HuH-7 (cell line): ENCODE data around the gene SYT15.
"Not testable (repeated sequence)": the region's sequence is repeated elsewhere in the genome, so short reads cannot be mapped to it uniquely, and the experiment has no call there.

Experiments used
- DNase-seq: peaks from one replicate; pipeline ENCODE4 v3.0.0; 2011; ENCODE audit warnings: low spot score

SYT15 gene

DNA sequence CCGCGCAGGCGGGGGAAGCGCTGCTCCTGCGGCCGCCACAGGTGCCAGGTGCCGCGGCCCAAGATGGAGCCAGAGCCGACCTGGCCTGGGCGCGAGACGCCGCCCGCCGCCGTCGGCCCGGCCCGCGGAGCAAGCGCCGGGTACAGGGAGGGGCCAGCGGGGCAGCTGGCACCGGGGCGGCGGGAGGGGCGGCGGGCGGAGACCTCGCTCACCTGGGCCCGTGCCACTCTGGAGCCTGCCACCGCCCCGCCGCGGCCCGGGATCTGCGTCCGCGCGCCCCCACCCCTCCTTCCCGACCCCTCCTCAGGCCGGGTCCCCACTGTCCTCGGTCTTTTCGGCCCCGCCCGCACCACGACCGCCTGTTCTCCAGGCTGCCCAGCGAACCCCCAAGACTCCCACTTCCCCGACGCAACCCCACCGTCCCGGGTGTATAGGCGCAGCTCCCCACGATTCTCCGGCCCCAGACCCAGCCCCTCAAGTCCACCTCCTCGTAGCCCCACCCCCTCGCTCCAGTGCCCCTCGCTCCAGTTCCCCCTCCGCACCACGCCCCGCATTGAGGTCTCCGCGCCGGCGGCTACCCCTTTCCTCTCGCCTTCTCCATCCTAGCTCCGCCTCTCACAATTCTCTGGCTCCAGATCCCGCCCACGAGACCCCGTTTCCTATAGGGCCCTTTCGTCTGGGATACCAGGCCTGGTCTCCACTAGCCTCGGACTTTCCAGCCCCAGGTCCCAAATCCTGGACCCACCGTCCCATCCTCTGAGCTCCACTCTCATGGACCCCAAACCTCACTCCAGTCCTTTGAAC is 22.2 kb upstream of the SYT15 start, which contains the start of gene GPRIN2:
TSS of gene GPRIN2 (minus strand) at position 144 of the 804 bp plus-strand sequence. CDS start 5,922 bp downstream, outside the sequence.
- DNase-seq, result no peak

DNA sequence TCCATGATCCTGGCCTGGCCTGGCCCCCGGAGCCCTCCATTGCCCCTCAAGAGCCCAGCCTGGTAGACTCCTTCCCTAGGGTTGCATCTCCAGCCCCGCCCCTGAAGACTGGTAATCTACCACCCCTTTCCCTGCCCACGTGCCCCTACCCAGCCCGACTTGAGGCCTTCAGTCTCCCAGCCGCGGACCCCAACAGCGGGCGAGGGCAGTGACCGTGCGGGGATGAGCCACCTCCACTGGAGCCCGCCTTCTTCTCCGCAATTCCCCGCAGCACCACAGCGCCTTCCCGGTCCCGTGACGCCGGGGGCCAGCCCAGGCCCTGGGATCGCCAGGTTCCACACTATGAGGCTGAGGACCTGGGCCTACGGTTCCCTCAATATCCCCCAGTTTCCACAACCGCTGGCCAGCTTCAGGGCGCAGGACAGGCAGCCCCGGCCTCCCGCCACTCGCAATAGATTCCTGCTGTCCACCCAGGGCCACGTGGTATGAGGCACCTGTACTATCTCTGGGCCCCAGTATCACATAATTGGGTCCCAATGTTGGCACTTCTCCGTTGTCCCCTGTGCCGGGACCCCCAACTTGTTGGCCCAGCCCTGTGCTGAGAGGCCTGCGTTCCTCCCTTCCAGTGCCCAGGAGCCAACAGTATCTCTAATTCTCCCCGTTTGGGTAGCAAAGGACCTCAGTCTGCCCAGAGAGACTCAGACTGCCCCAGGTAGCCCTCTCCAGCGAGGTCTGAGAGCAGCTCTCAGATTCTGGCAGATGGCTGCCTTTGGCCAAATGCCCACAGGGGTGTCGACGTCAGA is 21.4 kb upstream of the SYT15 start:
- DNase-seq, result no peak

DNA sequence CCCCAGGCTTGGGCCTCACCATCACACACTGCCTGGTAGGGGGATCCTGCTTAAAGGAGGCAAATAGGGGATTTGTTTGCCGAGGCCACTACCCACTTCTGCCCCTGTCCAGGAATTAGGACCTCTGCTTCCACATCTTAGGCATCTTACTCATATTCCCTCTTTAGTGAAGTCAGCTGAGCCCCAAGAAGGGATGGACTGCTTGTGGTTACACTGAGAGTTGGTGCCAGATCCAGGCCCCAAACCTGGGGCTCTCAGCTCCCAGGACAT is 20.9 kb upstream of the SYT15 start:
- no peak for DNase-seq

DNA sequence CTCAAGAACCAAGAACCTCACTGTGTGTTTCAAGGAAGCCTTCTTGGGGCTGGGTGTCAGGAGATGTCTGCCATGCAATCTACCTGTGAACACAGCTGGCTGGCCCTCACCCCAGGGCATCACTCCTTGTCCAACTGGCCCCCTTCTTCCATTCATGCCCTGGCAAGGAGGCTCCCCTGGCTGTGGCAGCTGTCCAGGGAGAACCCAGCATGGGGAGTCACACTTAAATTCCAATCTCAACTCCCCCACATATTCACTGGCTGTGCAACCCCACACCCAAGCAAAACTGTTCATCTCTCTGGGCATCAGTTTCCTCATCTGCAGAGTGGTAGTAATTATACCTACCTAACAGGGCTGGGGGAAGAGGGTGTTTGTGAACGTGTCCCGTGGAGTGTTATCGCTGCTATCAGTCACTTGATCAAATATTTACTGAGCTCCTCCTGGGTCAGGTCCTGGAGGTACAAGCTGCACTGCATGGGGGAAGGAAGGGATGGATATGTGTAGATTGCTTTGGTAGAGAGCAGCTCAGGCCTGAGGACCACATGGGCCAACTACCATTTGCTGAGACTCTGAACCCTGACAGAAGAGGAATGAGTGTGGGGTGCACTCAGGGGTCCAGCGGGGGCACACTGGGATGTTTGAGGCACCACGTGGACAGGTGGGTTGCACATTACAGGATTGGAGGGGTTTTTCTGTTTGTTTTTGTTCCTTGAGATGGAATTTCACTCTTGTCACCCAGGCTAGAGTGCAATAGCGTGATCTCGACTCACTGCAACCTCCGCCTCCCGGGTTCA is 20.3 kb upstream of the SYT15 start:
- peak; percentile 58 for DNase-seq

DNA sequence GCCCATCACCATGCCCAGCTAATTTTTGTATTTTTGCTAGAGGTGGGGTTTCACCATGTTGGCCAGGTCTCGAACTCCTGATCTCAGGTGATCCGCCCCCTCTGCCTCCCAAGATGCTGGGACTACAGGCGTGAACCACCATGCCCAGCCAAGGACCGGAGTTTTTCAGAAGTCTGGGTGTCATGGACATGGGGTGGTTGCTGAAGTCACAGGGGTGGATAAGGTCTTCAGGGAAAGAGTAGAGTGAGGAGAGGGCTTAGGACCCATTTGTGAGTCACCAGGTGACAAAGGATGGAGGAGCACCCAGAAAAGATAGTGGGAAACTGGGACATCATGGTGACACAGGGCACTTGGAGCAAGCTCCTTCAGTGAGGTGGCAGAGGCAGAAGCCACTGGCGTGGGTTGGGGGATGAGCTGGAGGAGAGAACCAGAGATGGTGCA is 19.7 kb upstream of the SYT15 start:
- no peak for DNase-seq

DNA sequence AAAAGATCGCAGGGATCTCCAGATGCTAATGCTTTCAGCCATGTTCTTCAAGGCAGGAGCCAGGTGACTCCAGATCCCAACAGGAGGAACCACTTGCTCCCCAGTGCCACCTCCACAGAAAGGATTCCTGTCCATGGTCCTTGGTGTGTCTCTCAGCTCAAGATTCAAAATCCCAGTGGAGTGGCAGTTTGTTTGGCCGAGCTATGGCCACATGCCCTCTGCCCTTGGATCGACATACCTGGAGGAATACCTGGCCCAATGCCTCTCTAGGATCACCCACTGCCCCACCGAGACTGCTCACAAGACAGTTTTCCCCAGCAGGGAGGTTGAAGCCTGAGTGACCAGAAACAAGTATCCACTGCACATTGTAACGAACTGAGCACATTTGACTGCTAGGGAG is 18.5 kb upstream of the SYT15 start:
- no peak for DNase-seq

DNA sequence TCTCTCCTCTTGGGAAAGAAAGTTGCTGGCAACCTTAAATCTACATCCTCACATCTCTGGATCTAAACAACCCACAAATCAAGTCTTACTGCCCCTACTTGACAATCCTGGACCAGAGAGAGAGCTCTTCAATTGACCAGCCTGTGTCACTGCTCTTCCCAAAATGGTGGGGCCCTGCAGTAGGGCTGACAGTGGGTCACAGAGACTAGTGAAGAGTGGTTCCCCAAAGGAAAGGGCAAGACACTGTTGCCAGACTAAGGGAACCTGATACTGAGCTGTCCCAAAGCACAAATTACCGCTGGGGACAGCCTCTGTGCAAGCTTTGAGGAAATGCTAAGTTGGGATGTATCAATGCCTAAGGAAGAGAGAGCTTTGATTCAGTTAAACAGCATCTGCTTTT is 18.0 kb upstream of the SYT15 start:
- no peak for DNase-seq

DNA sequence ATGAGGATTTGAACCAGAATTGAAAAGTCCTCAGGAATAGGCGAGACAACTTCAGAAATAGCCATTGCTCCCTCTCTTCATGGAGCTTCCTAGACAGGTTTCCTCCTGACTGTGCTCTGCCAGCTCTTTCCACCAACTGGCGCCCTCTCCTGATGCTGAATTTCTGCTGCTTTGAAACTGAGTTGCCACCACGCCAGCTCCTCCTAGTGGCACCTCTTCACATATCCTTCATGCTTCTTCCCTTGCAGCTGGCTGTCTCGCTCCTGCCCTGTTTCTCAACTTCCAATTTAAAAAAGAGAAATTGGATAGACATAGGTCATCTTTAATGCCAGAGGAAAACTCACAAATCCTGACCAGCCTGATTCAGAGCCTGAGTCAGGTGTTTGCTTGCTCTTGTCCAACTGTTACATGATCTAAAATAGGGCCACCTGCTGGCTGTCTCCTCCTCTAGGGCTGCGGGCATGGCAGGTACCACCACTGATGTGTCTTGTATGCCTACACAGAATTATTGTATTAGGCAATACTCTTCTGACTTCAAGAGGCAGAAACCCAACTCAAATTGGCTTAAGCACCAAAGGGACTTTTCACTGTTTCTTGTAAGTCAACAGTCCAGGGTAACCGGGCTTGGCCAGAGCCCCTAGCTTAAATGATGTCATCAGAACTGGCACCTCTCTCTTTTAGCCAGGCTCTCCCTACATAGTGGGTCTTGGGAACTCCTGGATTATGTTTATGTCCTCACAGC is 13.2 kb upstream of the SYT15 start:
- DNase-seq, result not testable (repeated sequence)

DNA sequence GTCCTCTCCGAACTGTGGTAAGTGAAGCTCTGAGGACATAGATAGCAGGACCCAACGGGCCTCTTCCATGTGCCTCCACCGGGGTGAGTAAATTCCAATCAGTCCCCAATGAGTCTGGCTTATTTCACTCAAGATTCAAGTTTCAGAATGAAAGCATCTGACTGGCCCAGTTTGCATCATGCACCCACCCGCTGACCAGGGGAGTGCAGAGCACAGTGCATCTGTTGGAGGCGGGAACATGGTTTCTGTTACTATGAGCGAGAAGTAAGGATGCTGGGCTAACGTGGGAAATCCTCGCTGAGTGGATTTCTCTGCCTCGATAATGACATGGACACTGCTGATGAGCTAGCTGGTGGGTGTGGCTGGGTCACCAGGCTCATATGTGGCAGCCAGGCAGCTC is 11.8 kb upstream of the SYT15 start:
- DNase-seq, result not testable (repeated sequence)

DNA sequence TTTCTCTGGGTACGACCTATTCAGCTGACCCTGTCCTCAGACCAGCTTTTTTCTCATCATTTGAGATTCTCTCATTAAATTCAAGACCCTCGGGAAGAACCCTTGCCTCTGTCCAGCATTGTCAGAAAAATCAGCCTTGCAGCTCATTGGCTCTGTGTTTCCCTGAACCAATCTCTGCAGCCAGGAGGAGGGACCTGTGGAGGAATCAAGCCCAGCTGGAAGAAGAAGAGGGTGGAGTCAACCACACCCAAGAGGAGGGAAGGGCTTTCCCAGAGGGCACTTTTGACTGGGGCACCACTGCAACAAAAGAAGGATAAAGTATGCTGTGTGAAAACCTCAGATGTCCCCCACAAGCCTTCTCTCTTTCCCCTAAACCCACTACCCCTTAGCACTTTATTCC is 8.3 kb upstream of the SYT15 start:
- DNase-seq, result not testable (repeated sequence)

DNA sequence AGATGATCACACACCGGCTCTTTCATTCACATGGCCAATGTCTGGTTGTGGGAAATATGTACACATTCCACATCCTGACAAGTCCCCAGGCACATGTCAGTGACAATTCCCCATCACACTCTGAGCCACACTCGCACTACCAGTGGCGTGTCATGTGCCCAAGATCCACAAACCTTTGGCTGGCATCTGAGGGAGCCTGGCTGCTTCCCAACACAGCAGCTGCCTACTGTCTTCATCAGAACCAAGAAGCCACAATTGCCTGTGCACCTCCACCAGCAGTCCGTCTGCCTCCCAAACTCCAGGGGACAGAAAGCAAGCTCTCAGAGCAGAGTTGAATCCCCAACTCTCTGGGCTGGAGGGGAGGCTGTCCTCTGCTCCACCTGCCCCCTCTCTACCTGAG is 6.2 kb upstream of the SYT15 start:
- not testable (repeated sequence) for DNase-seq

DNA sequence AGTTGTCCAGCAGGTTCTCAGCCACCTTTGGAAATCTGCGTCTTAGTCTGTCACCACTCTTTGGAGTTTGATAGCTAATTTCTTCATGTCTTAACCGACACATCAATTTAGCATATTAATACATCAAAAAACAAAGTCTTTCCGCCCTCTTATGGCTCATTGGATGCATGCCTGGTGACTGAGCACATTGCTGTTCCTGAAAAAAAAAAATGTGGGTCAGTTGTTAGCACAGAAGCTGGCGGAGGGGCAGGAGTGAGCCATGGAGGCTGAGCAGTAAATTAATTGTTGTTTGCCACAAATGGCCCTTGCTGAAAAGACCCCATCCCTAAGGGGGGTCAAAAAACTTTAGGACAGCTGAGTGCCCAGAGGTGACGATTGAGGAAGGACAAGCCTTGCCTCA is 5.6 kb upstream of the SYT15 start:
- not testable (repeated sequence) for DNase-seq

DNA sequence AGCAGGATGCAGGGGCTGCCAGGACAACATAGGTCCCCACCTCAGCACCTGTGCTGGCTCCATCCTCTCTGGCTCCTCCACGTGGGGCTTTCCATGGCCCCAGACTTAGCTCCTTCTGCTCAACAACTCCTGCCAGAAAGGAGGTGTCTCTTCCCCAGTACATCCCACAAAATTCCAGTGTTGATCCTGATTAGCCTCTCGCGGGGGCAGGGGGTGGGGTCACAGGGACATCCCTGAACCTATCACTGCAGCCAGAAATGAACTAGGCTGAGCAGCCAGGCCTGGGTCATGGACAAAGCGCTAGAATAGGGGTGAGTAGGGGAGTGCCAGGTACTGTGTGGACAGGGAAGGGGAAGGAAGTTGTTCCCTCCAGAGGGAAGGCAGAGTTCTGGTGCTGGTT is 5.0 kb upstream of the SYT15 start:
- not testable (repeated sequence) for DNase-seq

DNA sequence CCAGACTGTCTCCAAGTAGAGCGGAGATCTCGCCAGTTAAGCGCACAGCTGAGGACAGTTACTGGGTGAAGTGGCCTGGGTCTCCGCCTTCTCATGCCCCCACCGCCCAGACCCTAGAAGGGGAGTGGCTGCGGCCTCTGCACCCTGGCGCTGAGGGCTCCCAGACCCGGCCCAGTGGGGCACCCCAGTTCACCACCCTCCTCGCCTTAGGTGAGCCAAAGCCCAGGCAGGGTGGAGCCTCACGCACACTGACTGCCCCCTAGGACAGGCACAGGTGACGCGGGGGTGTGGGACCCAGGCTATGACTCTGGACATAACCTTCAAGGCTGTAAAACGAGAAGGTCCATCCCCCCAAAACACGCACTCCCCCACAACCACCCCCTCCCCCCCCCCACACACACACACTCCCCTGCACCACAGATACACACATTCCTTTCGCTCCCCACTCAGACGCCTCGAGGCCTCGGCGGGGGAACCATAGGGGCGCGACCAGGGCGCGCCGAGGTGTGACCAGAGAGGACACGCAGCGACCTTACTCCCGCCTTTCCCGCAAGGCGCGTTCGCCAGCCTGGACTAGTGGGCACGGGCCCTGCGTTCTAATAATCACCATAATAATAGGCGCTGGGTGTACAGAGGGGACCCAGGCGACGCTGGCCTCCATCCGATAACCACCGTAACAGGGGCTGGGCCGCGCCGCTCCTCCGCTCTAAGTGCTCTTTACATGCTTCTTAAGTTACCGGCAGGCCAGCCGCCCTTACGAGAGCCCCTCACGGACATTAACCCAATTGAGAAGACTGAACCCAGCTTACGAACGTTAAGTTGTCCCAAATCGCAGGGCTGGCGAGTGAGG is 1.1 kb upstream of the SYT15 start:
- DNase-seq, result not testable (repeated sequence)

DNA sequence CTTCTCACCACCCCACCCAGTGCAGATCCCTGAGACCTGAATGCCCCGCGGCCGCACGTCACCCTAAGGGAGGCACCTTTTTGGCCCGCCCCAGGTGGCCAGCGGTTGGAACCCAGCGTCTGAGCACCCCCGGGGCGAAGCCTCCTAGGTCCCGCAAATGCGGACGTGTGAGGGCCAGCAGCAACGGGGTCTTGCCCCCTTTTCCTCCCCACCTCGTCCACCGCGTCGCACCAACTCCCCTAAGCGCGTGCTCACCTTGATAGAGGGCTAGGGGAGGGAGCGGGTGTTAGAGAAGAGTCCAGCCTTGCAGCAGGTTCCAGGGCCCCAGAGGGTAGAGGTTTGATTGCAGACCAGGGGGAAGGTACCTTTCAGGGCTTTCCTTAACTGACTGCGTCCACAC is 450 bp downstream of the SYT15 start:
- not testable (repeated sequence) for DNase-seq

DNA sequence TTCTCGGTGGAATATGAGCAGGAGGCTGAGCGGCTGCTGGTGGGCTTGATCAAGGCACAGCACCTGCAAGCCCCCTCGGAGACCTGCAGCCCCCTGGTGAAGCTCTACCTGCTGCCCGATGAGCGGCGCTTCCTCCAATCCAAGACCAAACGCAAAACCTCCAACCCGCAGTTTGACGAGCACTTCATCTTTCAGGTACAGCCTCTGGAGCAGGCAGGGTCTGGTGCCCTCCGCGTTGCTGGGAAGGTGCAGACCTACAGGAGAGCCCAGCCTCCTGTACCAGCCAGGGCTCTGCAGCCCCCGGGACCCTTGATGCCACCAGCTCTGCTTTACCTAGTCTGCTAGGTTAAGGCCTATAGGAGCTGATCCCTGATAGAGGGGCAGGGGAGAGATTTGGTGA is 3.1 kb downstream of the SYT15 start:
- not testable (repeated sequence) for DNase-seq

DNA sequence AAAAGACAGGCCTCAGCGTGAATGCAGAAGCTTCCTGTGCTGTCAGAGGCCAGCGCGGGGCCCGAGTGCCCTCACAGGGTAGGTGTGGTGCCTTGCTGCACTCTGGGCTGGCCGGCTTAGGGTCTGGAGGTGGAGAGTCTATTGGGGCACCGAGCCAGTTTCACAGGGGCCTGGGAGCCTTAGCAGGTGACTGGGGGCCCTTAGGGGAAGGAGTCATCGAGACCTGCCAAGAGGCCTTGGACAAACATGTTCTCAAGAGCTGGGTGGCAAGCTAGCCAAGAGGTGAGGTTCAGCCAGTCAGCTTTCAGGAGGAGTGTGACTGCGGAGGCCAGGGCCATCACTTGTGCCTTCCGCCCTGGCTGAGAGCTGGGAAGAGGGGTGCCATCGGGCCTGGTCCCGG is 3.6 kb downstream of the SYT15 start:
- DNase-seq, result not testable (repeated sequence)

DNA sequence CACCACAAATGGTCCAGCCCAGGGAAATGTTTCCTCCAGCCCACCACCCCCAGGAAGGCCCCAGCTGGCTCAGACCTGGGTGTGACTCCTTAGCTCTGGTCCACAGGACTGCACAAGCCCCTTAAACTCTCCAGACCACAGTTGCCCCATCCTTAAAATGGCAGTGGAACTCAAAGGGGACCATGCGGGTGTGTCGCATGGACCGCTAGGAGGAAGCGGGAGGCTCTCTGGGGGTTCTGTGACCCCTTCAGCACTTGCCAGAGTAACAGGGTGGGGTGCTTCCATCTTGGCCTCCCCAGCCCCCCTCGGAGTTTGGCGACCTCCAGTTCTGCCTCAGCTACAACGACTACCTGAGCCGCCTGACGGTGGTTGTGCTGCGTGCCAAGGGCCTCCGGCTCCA is 5.3 kb downstream of the SYT15 start:
- DNase-seq, result not testable (repeated sequence)

DNA sequence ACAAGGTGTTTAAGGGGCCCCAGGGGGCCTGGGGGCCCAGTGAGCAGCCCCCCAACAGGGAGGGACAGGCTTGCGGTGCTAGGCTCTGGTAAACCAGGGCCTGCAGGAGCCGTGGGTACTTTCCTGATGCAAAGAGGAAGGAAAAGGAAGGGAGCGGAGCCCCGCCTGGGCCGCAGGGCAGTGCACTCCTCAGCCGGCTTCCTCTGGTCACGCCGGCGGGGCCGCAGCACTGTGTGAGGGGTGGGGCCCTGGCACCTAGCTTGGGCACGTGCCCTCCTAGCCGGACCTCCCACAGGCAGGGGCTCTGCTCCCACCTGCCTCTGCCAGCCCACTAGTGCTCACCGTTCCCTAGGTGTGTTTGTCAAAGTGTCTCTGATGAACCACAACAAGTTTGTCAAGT is 6.3 kb downstream of the SYT15 start:
- not testable (repeated sequence) for DNase-seq

DNA sequence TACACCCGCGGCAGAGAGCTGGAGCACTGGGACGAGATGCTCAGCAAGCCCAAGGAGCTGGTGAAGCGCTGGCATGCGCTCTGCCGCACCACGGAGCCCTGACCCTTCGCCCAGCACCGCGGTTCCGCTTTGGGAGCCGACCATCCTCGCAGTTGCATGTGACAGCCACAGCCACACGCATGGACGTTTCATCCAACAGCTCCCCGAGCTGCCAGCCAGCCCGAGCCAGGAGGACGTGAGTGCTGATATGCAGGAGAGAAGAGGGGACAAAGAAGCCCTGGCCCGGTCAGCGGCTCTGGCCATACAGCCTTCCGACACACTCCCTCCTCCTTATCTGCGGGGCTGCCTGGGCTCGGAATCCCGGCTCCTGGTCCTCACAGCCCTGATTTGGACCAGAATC is 8.6 kb downstream of the SYT15 start:
- not testable (repeated sequence) for DNase-seq

DNA sequence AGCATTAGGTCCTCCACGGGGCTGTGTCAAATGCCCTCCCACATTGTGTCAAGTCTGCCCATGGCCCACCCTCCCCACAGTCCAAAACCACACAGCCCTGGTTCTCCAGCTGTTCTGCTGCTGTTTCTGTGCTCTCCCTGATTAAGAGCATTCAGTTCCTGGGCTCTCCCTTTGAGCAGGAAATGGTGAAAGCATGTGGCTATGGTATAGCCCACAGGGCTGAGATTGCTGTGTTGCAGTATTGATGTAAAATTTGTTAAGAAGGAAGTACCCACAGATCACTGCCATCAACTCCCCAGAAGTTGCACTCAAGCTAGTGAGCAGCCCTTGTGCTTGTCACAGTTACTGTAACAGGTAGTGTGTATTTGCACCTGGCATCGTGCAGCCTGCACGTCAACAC is 9.3 kb downstream of the SYT15 start:
- not testable (repeated sequence) for DNase-seq
